ENCODE measurements around the gene RGS19. TPM values are rescaled to one million over a fixed set of nuclear protein-coding genes. Genes with fewer than 3 reads are reported as not detected.

Gene RGS19
- total and polyA plus RNA-seq, 2 of the 8 experiments (the other 6 are each of a cell fraction or from before 2014, with no cell fraction given) = 12.7 to 16.8 TPM

- TF ChIP-seq POU5F1 (IDR thresholded peaks at IDR 0.05; ENCODE audit: low read depth, low read length) (no peak), RFX5 (IDR thresholded peaks at IDR 0.05; ENCODE audit: borderline replicate concordance, low read depth, low read length) (no peak), USF2 (IDR thresholded peaks at IDR 0.05; ENCODE audit: low read length) (no peak), TAF7 (optimal IDR thresholded peaks at IDR 0.05; ENCODE audit: borderline replicate concordance, low read depth, low read length) (no peak), BACH1 (IDR thresholded peaks at IDR 0.05; ENCODE audit: low read length) (peak; percentile 23; the same call in 1 of the 2 replicates), BRCA1 (IDR thresholded peaks at IDR 0.05; ENCODE audit: low read depth, low read length) (no peak), GTF2F1 (IDR thresholded peaks at IDR 0.05; ENCODE audit: borderline replicate concordance, low read depth, low read length) (no peak), EGR1 (IDR thresholded peaks at IDR 0.05; ENCODE audit: borderline replicate concordance, low read depth, low read length) (no peak), SIN3A (conservative IDR thresholded peaks at IDR 0.05 in 1 of 2, IDR thresholded peaks at IDR 0.05 in 1 of 2; ENCODE audit: low read depth in 1 of 2, low read length in 2 of 2) (0 out of 4 replicates have a peak, but pooled peaks of 1 of the 2 experiments have one; percentile 3), CHD1 (IDR thresholded peaks at IDR 0.05; ENCODE audit: low read depth, low read length) (no peak), ZNF274 (IDR thresholded peaks at IDR 0.05; ENCODE audit: borderline replicate concordance, extremely low read depth, low read length) (no peak), CTBP2 (IDR thresholded peaks at IDR 0.05; ENCODE audit: borderline replicate concordance, insufficient read depth, insufficient read length, low read length) (no peak), NANOG (IDR thresholded peaks at IDR 0.05; ENCODE audit: insufficient read depth, low read depth, low read length, poor library complexity, severe bottlenecking) (no peak), CHD2 (IDR thresholded peaks at IDR 0.05; ENCODE audit: low read length) (no peak), RNF2 (IDR thresholded peaks at IDR 0.05; ENCODE audit: borderline replicate concordance, low read depth, low read length, missing control alignments, poor library complexity, severe bottlenecking) (no peak), CBX5 (IDR thresholded peaks at IDR 0.05; ENCODE audit: low read depth, low read length) (no peak), CBX8 (IDR thresholded peaks at IDR 0.05; ENCODE audit: borderline replicate concordance, low read depth, low read length) (no peak)
- TF ChIP-seq, protein P1, sequence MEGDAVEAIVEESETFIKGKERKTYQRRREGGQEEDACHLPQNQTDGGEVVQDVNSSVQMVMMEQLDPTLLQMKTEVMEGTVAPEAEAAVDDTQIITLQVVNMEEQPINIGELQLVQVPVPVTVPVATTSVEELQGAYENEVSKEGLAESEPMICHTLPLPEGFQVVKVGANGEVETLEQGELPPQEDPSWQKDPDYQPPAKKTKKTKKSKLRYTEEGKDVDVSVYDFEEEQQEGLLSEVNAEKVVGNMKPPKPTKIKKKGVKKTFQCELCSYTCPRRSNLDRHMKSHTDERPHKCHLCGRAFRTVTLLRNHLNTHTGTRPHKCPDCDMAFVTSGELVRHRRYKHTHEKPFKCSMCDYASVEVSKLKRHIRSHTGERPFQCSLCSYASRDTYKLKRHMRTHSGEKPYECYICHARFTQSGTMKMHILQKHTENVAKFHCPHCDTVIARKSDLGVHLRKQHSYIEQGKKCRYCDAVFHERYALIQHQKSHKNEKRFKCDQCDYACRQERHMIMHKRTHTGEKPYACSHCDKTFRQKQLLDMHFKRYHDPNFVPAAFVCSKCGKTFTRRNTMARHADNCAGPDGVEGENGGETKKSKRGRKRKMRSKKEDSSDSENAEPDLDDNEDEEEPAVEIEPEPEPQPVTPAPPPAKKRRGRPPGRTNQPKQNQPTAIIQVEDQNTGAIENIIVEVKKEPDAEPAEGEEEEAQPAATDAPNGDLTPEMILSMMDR (IDR thresholded peaks at IDR 0.05; ENCODE audit: control extremely low read depth in 1 of 3, insufficient read depth in 1 of 3, low read depth in 1 of 3, low read length in 3 of 3) = no peak
- TF ChIP-seq, protein P2, sequence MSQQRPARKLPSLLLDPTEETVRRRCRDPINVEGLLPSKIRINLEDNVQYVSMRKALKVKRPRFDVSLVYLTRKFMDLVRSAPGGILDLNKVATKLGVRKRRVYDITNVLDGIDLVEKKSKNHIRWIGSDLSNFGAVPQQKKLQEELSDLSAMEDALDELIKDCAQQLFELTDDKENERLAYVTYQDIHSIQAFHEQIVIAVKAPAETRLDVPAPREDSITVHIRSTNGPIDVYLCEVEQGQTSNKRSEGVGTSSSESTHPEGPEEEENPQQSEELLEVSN (IDR thresholded peaks at IDR 0.05) = no peak
Measured at GRCh38 chr20:64079273-64080012, at the start of gene RGS19 (continued).
